GM06990 (cell line): ENCODE measurements around the gene SERINC4.
A peak's percentile ranks its signal among the peaks of the same experiment; 100 is the strongest.

ENCODE experiments used
- DNase-seq: peaks from one replicate; pipeline ENCODE4 v3.0.0-alpha.2; 2011; ENCODE audit not compliant: insufficient read length; ENCODE audit errors: extremely low read depth
- H3K27me3 ChIP-seq: replicated peaks from 2 replicates; pipeline ENCODE4 v1.6.0; 2011; ENCODE audit warnings: low read length; ENCODE audit not compliant: control insufficient read depth, insufficient read depth
- H3K36me3 ChIP-seq: 2 replicates; pipeline ENCODE4 v1.5.1; 2011; ENCODE audit warnings: low read length; ENCODE audit not compliant: control insufficient read depth, insufficient read depth
- H3K4me3 ChIP-seq: replicated peaks from 2 replicates; pipeline ENCODE4 v1.5.1; 2011; ENCODE audit warnings: low read depth, mild to moderate bottlenecking, control low read depth, low read length
- CTCF ChIP-seq: IDR thresholded peaks from 2 replicates; pipeline ENCODE4 v1.5.1; 2011; ENCODE audit warnings: low read length, control low read depth, mild to moderate bottlenecking, inconsistent platforms; ENCODE audit not compliant: insufficient read depth, poor library complexity, severe bottlenecking

Gene SERINC4

DNA sequence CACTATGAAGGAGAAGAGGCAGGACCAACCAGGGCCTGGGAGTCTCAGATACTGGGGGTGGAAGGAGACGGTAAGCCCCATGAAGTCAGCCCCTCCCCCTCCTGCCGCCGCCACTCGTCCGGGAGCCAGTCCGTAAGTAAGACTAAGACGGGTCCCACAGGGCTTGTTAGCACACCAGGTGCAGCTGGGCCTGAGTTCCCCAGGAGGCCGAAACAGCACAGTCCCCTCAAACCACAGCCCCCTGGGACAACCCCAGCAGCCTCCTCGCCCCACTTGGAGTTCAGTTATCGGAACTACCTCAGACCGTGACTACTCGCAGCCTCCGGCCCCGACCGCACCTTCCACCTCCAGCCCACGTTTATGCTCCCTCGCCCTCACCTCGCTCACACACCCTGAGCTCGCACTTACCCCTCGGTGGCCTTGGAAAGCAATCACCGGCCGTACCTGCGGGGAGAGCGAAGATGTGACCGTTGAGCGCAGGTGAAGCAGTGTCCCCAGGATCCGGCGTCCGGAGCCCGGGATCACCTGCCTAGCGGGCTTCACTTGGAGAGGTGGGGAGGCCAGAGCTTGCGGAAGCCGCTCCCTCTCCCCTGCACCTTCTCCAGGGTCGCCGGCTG lies 23.8 kb downstream of the SERINC4 start:
- TF ChIP-seq CTCF: no peak
- Histone ChIP-seq H3K36me3 (peaks cover 6% of the 10 kb centered on the region), H3K4me3 (peak overlapping the region; percentile 71), H3K27me3 (no peaks in the 10 kb centered on the region)
- peak; percentile 88 for DNase-seq

GRCh38 chr15:43775411-43775965 lies 24.5 kb downstream of the SERINC4 start:
- Histone ChIP-seq H3K27me3 (no peaks in the 10 kb centered on the region), H3K4me3 (peak overlapping the region; percentile 71), H3K36me3 (peaks cover 6% of the 10 kb centered on the region)
- DNase-seq: no peak
- TF ChIP-seq CTCF: peak; percentile 36

GRCh38 chr15:43774062-43774461 lies 26.0 kb downstream of the SERINC4 start:
- no peak overlapping the region for H3K4me3 ChIP-seq

DNA sequence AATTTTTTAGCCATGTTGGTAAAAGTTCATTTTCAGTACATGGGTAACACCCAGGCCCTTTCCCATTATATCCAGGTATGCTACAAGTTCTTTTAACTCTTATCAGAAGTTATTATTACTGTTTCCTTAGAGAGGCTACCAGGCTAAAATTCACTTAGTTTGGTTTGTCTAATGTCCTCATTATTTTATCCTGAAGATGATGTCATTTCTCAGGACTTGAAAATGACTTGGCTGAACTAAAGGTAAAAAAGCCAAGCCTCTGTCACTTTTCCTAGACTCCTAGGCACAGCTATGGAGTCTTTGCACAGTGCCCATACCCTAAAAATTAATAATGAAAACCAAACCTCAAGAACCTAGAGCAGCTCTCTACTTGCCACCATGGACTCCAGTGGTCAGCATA lies 27.4 kb downstream of the SERINC4 start:
- H3K36me3 ChIP-seq: peaks cover 13% of the 10 kb centered on the region

More at GRCh38 chr15:43774062-43774461, 26.0 kb downstream of the SERINC4 start:
- H3K36me3 ChIP-seq: peaks cover 12% of the 10 kb centered on the region
- TF ChIP-seq CTCF: no peak
- H3K27me3 ChIP-seq: no peaks in the 10 kb centered on the region
- DNase-seq: no peak

GRCh38 chr15:43771816-43772215 lies 28.2 kb downstream of the SERINC4 start:
- no peak for DNase-seq
- Histone ChIP-seq H3K4me3 (no peak overlapping the region), H3K36me3 (peaks cover 13% of the 10 kb centered on the region), H3K27me3 (no peaks in the 10 kb centered on the region)
- TF ChIP-seq CTCF: no peak

More for the DNA sequence above, 27.4 kb downstream of the SERINC4 start:
- DNase-seq: no peak
- Histone ChIP-seq H3K27me3 (no peaks in the 10 kb centered on the region), H3K4me3 (no peak overlapping the region)
- no peak for TF ChIP-seq CTCF

DNA sequence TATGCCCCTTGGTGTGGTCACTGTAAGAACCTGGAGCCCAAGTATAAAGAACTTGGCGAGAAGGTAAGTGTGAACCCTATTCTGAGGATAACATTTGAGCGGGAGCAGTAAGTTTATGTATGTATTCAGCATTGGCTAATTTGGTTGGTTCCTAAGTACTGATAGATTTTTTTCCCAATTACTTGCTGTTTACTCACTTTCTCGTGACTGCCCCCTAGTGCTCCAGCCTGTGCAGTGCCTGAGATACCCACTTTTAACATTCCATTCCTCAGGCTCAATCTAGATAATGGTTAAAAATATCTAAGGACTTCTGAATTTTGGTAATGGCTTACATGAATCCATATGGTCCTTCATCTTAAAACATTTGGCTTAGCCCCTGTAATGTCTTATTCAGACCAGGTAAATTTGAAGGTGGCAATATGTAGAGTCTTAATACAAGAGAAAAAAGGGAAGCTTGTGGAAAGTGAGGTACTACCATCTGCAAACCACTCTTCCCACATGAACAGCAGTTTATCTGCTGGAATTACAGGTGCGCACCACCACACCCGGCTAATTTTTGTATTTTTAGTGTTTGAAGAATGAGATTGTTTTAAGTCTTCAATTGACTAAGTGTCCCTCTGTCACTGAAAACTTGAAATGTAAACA lies 30.3 kb downstream of the SERINC4 start:
- Histone ChIP-seq H3K36me3 (peaks cover 17% of the 10 kb centered on the region), H3K27me3 (no peaks in the 10 kb centered on the region)
- no peak for DNase-seq

More for the DNA sequence above, 30.3 kb downstream of the SERINC4 start:
- TF ChIP-seq CTCF: peak; percentile 91
- no peak overlapping the region for H3K4me3 ChIP-seq
